GM23338 (cell line): ENCODE measurements around the gene LIMA1.

Experiments used
- CREB1 ChIP-seq: fragments of 250-450 bp; sonication (Bioruptor Pico); IDR thresholded peaks from 2 replicates; pipeline ENCODE4 v1.5.0; 2020; ENCODE audit warnings: low read depth, mild to moderate bottlenecking, moderate library complexity
- EZH2 ChIP-seq: fragments of 200-600 bp; sonication (generic); IDR thresholded peaks from one replicate; pipeline ENCODE4 v1.8.0; 2017; ENCODE audit warnings: antibody characterized with exemption, mild to moderate bottlenecking, low read depth; ENCODE audit not compliant: unreplicated experiment
- EZH2phosphoT487 ChIP-seq: fragments of 200-600 bp; sonication (generic); IDR thresholded peaks from one replicate; pipeline ENCODE4 v1.8.1; 2018; ENCODE audit warnings: antibody characterized with exemption; ENCODE audit not compliant: unreplicated experiment
- JUNB ChIP-seq: IDR thresholded peaks from one replicate; pipeline ENCODE4 v1.6.1; 2016; ENCODE audit warnings: antibody characterized with exemption; ENCODE audit not compliant: unreplicated experiment
- POLR2AphosphoS5 ChIP-seq: IDR thresholded peaks from 2 replicates; pipeline ENCODE4 v1.6.1; 2016; ENCODE audit warnings: antibody characterized with exemption, low read depth
- ZNF114 ChIP-seq: fragments of 250-450 bp; sonication (Bioruptor Pico); IDR thresholded peaks from 2 replicates; pipeline ENCODE4 v1.5.0; 2020; ENCODE audit warnings: mild to moderate bottlenecking, moderate library complexity
- ZNF331 ChIP-seq: fragments of 250-450 bp; sonication (Bioruptor Pico); IDR thresholded peaks from 2 replicates; pipeline ENCODE4 v1.5.0; 2020; ENCODE audit warnings: low read depth, mild to moderate bottlenecking, moderate library complexity
- TF ChIP-seq, protein P1 (sequence below), 2 experiments: fragments of 200-600 bp in 1 of 2; sonication (generic) in 1 of 2; conservative IDR thresholded peaks; 2 replicates each; pipeline versions ENCODE4 v1.5.1 to v1.6.1; 2016 to 2017; ENCODE audit warnings: antibody characterized with exemption in 2 of 2, low read depth in 2 of 2, mild to moderate bottlenecking in 2 of 2, moderate library complexity in 1 of 2
- TF ChIP-seq, protein P2 (sequence below): IDR thresholded peaks from one replicate; pipeline ENCODE4 v1.6.1; 2018; ENCODE audit warnings: antibody characterized with exemption; ENCODE audit not compliant: unreplicated experiment
- TF ChIP-seq, protein P3 (sequence below): IDR thresholded peaks from 2 replicates; pipeline ENCODE4 v1.6.1; 2016; ENCODE audit warnings: antibody characterized with exemption
- TF ChIP-seq, protein P4 (sequence below): fragments of 250-450 bp; sonication (Bioruptor Pico); IDR thresholded peaks from 2 replicates; pipeline ENCODE4 v1.5.0; 2020; ENCODE audit warnings: mild to moderate bottlenecking, moderate library complexity

DNA sequence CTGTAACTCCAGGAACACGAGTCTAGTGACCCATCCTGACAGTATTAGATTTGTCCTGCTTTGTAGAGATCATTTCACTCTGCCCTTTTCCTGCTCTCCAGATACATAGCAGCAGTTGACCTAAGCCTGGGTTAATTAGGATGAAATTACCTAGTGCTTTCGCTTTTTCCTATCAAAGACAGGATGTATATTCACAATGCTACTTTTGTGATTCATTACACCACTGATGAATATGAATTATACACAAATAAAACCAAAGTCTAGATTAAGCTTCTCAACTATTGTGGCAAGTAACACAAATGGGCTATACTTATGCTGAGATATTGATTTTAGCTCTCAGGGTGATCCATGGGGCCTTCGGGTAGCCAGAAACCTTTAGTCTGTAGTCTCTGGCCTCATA is 134.0 kb downstream of the LIMA1 start:
- TF ChIP-seq POLR2AphosphoS5, result no peak
- TF ChIP-seq, protein P1, sequence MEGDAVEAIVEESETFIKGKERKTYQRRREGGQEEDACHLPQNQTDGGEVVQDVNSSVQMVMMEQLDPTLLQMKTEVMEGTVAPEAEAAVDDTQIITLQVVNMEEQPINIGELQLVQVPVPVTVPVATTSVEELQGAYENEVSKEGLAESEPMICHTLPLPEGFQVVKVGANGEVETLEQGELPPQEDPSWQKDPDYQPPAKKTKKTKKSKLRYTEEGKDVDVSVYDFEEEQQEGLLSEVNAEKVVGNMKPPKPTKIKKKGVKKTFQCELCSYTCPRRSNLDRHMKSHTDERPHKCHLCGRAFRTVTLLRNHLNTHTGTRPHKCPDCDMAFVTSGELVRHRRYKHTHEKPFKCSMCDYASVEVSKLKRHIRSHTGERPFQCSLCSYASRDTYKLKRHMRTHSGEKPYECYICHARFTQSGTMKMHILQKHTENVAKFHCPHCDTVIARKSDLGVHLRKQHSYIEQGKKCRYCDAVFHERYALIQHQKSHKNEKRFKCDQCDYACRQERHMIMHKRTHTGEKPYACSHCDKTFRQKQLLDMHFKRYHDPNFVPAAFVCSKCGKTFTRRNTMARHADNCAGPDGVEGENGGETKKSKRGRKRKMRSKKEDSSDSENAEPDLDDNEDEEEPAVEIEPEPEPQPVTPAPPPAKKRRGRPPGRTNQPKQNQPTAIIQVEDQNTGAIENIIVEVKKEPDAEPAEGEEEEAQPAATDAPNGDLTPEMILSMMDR (conservative IDR thresholded peaks at IDR 0.05; ENCODE audit: low read depth in 2 of 2), result no peak
- TF ChIP-seq JUNB, result no peak
- TF ChIP-seq, protein P2, sequence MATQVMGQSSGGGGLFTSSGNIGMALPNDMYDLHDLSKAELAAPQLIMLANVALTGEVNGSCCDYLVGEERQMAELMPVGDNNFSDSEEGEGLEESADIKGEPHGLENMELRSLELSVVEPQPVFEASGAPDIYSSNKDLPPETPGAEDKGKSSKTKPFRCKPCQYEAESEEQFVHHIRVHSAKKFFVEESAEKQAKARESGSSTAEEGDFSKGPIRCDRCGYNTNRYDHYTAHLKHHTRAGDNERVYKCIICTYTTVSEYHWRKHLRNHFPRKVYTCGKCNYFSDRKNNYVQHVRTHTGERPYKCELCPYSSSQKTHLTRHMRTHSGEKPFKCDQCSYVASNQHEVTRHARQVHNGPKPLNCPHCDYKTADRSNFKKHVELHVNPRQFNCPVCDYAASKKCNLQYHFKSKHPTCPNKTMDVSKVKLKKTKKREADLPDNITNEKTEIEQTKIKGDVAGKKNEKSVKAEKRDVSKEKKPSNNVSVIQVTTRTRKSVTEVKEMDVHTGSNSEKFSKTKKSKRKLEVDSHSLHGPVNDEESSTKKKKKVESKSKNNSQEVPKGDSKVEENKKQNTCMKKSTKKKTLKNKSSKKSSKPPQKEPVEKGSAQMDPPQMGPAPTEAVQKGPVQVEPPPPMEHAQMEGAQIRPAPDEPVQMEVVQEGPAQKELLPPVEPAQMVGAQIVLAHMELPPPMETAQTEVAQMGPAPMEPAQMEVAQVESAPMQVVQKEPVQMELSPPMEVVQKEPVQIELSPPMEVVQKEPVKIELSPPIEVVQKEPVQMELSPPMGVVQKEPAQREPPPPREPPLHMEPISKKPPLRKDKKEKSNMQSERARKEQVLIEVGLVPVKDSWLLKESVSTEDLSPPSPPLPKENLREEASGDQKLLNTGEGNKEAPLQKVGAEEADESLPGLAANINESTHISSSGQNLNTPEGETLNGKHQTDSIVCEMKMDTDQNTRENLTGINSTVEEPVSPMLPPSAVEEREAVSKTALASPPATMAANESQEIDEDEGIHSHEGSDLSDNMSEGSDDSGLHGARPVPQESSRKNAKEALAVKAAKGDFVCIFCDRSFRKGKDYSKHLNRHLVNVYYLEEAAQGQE, result no peak
- TF ChIP-seq EZH2, result no peak
- TF ChIP-seq ZNF331 (CRISPR knock-in tag), result no peak
- no peak for TF ChIP-seq ZNF114 (CRISPR knock-in tag)
- TF ChIP-seq, protein P3, sequence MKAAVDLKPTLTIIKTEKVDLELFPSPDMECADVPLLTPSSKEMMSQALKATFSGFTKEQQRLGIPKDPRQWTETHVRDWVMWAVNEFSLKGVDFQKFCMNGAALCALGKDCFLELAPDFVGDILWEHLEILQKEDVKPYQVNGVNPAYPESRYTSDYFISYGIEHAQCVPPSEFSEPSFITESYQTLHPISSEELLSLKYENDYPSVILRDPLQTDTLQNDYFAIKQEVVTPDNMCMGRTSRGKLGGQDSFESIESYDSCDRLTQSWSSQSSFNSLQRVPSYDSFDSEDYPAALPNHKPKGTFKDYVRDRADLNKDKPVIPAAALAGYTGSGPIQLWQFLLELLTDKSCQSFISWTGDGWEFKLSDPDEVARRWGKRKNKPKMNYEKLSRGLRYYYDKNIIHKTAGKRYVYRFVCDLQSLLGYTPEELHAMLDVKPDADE, result no peak
- no peak for TF ChIP-seq CREB1 (CRISPR knock-in tag)
- TF ChIP-seq, protein P4, sequence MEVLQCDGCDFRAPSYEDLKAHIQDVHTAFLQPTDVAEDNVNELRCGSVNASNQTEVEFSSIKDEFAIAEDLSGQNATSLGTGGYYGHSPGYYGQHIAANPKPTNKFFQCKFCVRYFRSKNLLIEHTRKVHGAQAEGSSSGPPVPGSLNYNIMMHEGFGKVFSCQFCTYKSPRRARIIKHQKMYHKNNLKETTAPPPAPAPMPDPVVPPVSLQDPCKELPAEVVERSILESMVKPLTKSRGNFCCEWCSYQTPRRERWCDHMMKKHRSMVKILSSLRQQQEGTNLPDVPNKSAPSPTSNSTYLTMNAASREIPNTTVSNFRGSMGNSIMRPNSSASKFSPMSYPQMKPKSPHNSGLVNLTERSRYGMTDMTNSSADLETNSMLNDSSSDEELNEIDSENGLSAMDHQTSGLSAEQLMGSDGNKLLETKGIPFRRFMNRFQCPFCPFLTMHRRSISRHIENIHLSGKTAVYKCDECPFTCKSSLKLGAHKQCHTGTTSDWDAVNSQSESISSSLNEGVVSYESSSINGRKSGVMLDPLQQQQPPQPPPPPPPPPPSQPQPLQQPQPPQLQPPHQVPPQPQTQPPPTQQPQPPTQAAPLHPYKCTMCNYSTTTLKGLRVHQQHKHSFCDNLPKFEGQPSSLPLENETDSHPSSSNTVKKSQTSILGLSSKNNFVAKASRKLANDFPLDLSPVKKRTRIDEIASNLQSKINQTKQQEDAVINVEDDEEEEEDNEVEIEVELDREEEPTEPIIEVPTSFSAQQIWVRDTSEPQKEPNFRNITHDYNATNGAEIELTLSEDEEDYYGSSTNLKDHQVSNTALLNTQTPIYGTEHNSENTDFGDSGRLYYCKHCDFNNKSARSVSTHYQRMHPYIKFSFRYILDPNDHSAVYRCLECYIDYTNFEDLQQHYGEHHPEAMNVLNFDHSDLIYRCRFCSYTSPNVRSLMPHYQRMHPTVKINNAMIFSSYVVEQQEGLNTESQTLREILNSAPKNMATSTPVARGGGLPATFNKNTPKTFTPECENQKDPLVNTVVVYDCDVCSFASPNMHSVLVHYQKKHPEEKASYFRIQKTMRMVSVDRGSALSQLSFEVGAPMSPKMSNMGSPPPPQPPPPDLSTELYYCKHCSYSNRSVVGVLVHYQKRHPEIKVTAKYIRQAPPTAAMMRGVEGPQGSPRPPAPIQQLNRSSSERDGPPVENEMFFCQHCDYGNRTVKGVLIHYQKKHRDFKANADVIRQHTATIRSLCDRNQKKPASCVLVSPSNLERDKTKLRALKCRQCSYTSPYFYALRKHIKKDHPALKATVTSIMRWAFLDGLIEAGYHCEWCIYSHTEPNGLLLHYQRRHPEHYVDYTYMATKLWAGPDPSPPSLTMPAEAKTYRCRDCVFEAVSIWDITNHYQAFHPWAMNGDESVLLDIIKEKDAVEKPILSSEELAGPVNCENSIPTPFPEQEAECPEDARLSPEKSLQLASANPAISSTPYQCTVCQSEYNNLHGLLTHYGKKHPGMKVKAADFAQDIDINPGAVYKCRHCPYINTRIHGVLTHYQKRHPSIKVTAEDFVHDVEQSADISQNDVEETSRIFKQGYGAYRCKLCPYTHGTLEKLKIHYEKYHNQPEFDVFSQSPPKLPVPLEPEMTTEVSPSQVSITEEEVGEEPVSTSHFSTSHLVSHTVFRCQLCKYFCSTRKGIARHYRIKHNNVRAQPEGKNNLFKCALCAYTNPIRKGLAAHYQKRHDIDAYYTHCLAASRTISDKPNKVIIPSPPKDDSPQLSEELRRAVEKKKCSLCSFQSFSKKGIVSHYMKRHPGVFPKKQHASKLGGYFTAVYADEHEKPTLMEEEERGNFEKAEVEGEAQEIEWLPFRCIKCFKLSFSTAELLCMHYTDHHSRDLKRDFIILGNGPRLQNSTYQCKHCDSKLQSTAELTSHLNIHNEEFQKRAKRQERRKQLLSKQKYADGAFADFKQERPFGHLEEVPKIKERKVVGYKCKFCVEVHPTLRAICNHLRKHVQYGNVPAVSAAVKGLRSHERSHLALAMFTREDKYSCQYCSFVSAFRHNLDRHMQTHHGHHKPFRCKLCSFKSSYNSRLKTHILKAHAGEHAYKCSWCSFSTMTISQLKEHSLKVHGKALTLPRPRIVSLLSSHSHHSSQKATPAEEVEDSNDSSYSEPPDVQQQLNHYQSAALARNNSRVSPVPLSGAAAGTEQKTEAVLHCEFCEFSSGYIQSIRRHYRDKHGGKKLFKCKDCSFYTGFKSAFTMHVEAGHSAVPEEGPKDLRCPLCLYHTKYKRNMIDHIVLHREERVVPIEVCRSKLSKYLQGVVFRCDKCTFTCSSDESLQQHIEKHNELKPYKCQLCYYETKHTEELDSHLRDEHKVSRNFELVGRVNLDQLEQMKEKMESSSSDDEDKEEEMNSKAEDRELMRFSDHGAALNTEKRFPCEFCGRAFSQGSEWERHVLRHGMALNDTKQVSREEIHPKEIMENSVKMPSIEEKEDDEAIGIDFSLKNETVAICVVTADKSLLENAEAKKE (CRISPR knock-in tag), result no peak
- no peak for TF ChIP-seq EZH2phosphoT487
